WERI-Rb-1 (cell line): ENCODE results near the gene C1orf232.

ENCODE experiments used
- DNase-seq: peaks from one replicate; pipeline ENCODE4 v3.0.0-alpha.2; 2020
- H3K27ac ChIP-seq: fragments of 250-450 bp; sonication (Bioruptor Pico); 2 replicates; pipeline ENCODE4 v1.5.1; 2020; ENCODE audit warnings: mild to moderate bottlenecking, moderate library complexity
- H3K27me3 ChIP-seq: fragments of 250-450 bp; sonication (Bioruptor Pico); 2 replicates; pipeline ENCODE4 v1.5.1; 2021; ENCODE audit warnings: mild to moderate bottlenecking, low read depth, moderate library complexity; ENCODE audit not compliant: insufficient read depth, severe bottlenecking
- H3K36me3 ChIP-seq: fragments of 250-450 bp; sonication (Bioruptor Pico); 2 replicates; pipeline ENCODE4 v1.5.1; 2020; ENCODE audit warnings: mild to moderate bottlenecking, moderate library complexity
- H3K4me3 ChIP-seq: 2 replicates; pipeline ENCODE4 v1.5.1; 2011; ENCODE audit warnings: low read depth, mild to moderate bottlenecking, control low read depth, low read length
- H3K9me3 ChIP-seq: fragments of 250-450 bp; sonication (Bioruptor Pico); 2 replicates; pipeline ENCODE4 v1.5.1; 2021; ENCODE audit warnings: mild to moderate bottlenecking, moderate library complexity; ENCODE audit not compliant: severe bottlenecking
- CTCF ChIP-seq: IDR thresholded peaks from 2 replicates; pipeline ENCODE4 v1.5.1; 2011; ENCODE audit warnings: low read depth, mild to moderate bottlenecking, control low read depth, inconsistent platforms, low read length

C1orf232 gene

GRCh38 chr1:26203642-26204318, 35.0 kb upstream of the C1orf232 start:
- no peak overlapping the region; the same call in 1 of the 2 replicates for H3K27ac ChIP-seq
- no peaks in the 10 kb centered on the region for H3K36me3 ChIP-seq
- peak; percentile 41 for DNase-seq
- no peaks in the 10 kb centered on the region for H3K9me3 ChIP-seq
- H3K4me3 ChIP-seq = no peak overlapping the region
- H3K27me3 ChIP-seq = no peaks in the 10 kb centered on the region
- TF ChIP-seq CTCF = peak; percentile 51

GRCh38 chr1:26200413-26200812, 31.6 kb upstream of the C1orf232 start:
- H3K4me3 ChIP-seq = no peak overlapping the region
- no peaks in the 10 kb centered on the region for H3K9me3 ChIP-seq
- no peak for DNase-seq
- H3K36me3 ChIP-seq = no peaks in the 10 kb centered on the region
- H3K27me3 ChIP-seq = no peaks in the 10 kb centered on the region
- no peak overlapping the region for H3K27ac ChIP-seq
- TF ChIP-seq CTCF = no peak

- no peaks in the 10 kb centered on the region for H3K36me3 ChIP-seq
- H3K9me3 ChIP-seq = no peaks in the 10 kb centered on the region
- no peak overlapping the region for H3K27ac ChIP-seq
- H3K27me3 ChIP-seq = no peaks in the 10 kb centered on the region
- DNase-seq = no peak
- no peak overlapping the region for H3K4me3 ChIP-seq
- no peak for TF ChIP-seq CTCF
Measured at GRCh38 chr1:26197813-26198212, 29.1 kb upstream of the C1orf232 start.

GRCh38 chr1:26197301-26197700, 28.5 kb upstream of the C1orf232 start:
- TF ChIP-seq CTCF = no peak
- no peaks in the 10 kb centered on the region for H3K9me3 ChIP-seq
- no peak overlapping the region for H3K27ac ChIP-seq
- H3K27me3 ChIP-seq = no peaks in the 10 kb centered on the region
- DNase-seq = no peak
- H3K36me3 ChIP-seq = no peaks in the 10 kb centered on the region
- H3K4me3 ChIP-seq = no peak overlapping the region

GRCh38 chr1:26195805-26196204, 27.0 kb upstream of the C1orf232 start:
- H3K27ac ChIP-seq = no peak overlapping the region
- H3K9me3 ChIP-seq = no peaks in the 10 kb centered on the region
- no peak for DNase-seq
- H3K36me3 ChIP-seq = no peaks in the 10 kb centered on the region
- no peak overlapping the region for H3K4me3 ChIP-seq
- TF ChIP-seq CTCF = no peak
- H3K27me3 ChIP-seq = no peaks in the 10 kb centered on the region

- Histone ChIP-seq H3K4me3 (no peak overlapping the region), H3K27me3 (no peaks in the 10 kb centered on the region), H3K27ac (no peak overlapping the region), H3K36me3 (no peaks in the 10 kb centered on the region), H3K9me3 (no peaks in the 10 kb centered on the region)
- TF ChIP-seq CTCF = no peak
- no peak for DNase-seq
Measured at GRCh38 chr1:26191739-26192138, 23.0 kb upstream of the C1orf232 start.
